Measurements from ENCODE around the gene BEND6.

The BEND6 gene

DNA sequence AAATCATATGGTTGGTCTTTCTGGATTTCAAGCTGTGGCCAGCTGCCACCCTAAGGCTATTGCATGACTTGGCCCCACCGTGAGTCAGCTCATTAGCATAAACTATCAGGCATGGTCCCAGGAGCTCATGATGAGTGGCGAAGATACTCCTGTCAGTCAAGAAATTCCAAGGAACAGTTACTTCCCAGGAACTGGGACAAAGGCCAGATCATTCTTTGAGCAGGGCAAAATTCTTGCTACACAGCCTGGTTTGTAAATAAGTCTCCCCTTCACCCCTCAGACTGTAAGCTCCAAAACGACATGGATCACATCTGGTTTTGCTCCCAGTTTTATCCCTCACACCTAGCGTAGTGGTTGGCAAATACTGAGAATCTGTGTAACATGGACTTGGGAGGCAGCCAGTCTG, 58.6 kb downstream of the BEND6 start:
- H3K18ac ChIP-seq (ENCODE audit: low read length) = no peak overlapping the region
- no peaks in the 10 kb centered on the region for H3K79me2 ChIP-seq (ENCODE audit: control insufficient read depth, insufficient read depth, low read length)
- H3K4ac ChIP-seq (ENCODE audit: low read depth, low read length) = no peak overlapping the region
- no peak overlapping the region for H2BK5ac ChIP-seq (ENCODE audit: low read length)
- no CpG with 5 or more reads among the region's 4 CpGs for WGBS (ENCODE audit: extremely low coverage, insufficient coverage, low lambda C conversion rate)
- no peak overlapping the region for H3K56ac ChIP-seq (ENCODE audit: low read length)
- H3K27ac ChIP-seq (ENCODE audit: low read depth, low read length) = no peak overlapping the region
- no peak overlapping the region for H4K8ac ChIP-seq (ENCODE audit: low read depth, low read length)
- H3K4me3 ChIP-seq (ENCODE audit: low read length) = no peak overlapping the region
- H3K4me2 ChIP-seq (ENCODE audit: low read length) = no peak overlapping the region
- DNase-seq = no peak
- no peak overlapping the region for H3K23ac ChIP-seq (ENCODE audit: low read length)
- H3K4me1 ChIP-seq (ENCODE audit: control insufficient read depth, low read depth, low read length) = no peaks in the 10 kb centered on the region
- no peak overlapping the region for H2BK120ac ChIP-seq (ENCODE audit: low read depth, low read length)
- no peak overlapping the region for H2BK15ac ChIP-seq (replicated peaks; ENCODE audit: low read depth)
- no peak overlapping the region for H4K5ac ChIP-seq (ENCODE audit: low read length)
- no peaks in the 10 kb centered on the region for H3K79me1 ChIP-seq (ENCODE audit: low read length)
- no peak overlapping the region for H3K9ac ChIP-seq (ENCODE audit: low read length)
- no peak overlapping the region for H2AK5ac ChIP-seq (ENCODE audit: low read length)
- no peaks in the 10 kb centered on the region for H3K36me3 ChIP-seq (ENCODE audit: control insufficient read depth, insufficient read depth, low read length)
- no peaks in the 10 kb centered on the region for H3K27me3 ChIP-seq (ENCODE audit: insufficient read depth, low read length, poor library complexity)

- H4K5ac ChIP-seq (ENCODE audit: low read length) = no peak overlapping the region
- H4K8ac ChIP-seq (ENCODE audit: low read depth, low read length) = no peak overlapping the region
- H3K18ac ChIP-seq (ENCODE audit: low read length) = no peak overlapping the region
- H3K27ac ChIP-seq (ENCODE audit: low read depth, low read length) = no peak overlapping the region
- H3K4me3 ChIP-seq (ENCODE audit: low read length) = no peak overlapping the region
- H2BK15ac ChIP-seq (replicated peaks; ENCODE audit: low read depth) = no peak overlapping the region
- no peaks in the 10 kb centered on the region for H3K4me1 ChIP-seq (ENCODE audit: control insufficient read depth, low read depth, low read length)
- no peak overlapping the region for H3K23ac ChIP-seq (ENCODE audit: low read length)
- no peak overlapping the region for H3K9ac ChIP-seq (ENCODE audit: low read length)
- H3K27me3 ChIP-seq (ENCODE audit: insufficient read depth, low read length, poor library complexity) = no peaks in the 10 kb centered on the region
- H2BK5ac ChIP-seq (ENCODE audit: low read length) = no peak overlapping the region
- no peaks in the 10 kb centered on the region for H3K79me2 ChIP-seq (ENCODE audit: control insufficient read depth, insufficient read depth, low read length)
- no peak overlapping the region for H3K56ac ChIP-seq (ENCODE audit: low read length)
- H3K36me3 ChIP-seq (ENCODE audit: control insufficient read depth, insufficient read depth, low read length) = no peaks in the 10 kb centered on the region
- H2BK120ac ChIP-seq (ENCODE audit: low read depth, low read length) = no peak overlapping the region
- no peak for DNase-seq
- H3K79me1 ChIP-seq (ENCODE audit: low read length) = no peaks in the 10 kb centered on the region
- H3K4ac ChIP-seq (ENCODE audit: low read depth, low read length) = no peak overlapping the region
- no CpG with 5 or more reads among the region's 3 CpGs for WGBS (ENCODE audit: extremely low coverage, insufficient coverage, low lambda C conversion rate)
- no peak overlapping the region for H3K4me2 ChIP-seq (ENCODE audit: low read length)
- H2AK5ac ChIP-seq (ENCODE audit: low read length) = no peak overlapping the region
These were observed 62.2 kb downstream of the BEND6 start for GRCh38 chr6:57017069-57017468.

DNA sequence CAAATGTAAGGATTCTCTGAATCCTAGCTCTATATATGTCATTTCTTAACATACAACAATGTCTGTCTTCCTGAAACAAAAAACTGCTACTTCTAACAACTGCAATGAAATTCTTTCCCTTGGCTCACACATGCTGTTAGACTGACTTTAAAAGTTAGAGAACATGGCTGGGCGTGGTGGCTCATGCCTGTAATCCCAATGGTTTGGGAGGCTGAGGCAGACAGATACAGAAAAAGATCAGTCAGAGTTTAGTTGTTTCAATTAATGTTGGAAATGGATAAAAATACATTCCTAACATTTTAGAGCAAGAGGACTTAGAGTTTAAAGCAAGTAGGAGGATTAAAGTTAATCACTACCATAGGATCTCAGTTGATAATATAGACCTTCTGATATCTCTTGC, 62.9 kb downstream of the BEND6 start:
- no peak for DNase-seq
- Histone ChIP-seq H3K4ac (ENCODE audit: low read depth, low read length) (no peak overlapping the region), H3K36me3 (ENCODE audit: control insufficient read depth, insufficient read depth, low read length) (no peaks in the 10 kb centered on the region), H3K18ac (ENCODE audit: low read length) (no peak overlapping the region), H3K79me1 (ENCODE audit: low read length) (no peaks in the 10 kb centered on the region), H2BK120ac (ENCODE audit: low read depth, low read length) (no peak overlapping the region), H3K9ac (ENCODE audit: low read length) (no peak overlapping the region), H3K4me1 (ENCODE audit: control insufficient read depth, low read depth, low read length) (no peaks in the 10 kb centered on the region), H3K27me3 (ENCODE audit: insufficient read depth, low read length, poor library complexity) (no peaks in the 10 kb centered on the region), H3K4me2 (ENCODE audit: low read length) (no peak overlapping the region), H4K5ac (ENCODE audit: low read length) (no peak overlapping the region), H3K56ac (ENCODE audit: low read length) (no peak overlapping the region), H2BK15ac (replicated peaks; ENCODE audit: low read depth) (no peak overlapping the region), H2BK5ac (ENCODE audit: low read length) (no peak overlapping the region), H3K4me3 (ENCODE audit: low read length) (no peak overlapping the region), H3K23ac (ENCODE audit: low read length) (no peak overlapping the region), H2AK5ac (ENCODE audit: low read length) (no peak overlapping the region), H4K8ac (ENCODE audit: low read depth, low read length) (no peak overlapping the region), H3K27ac (ENCODE audit: low read depth, low read length) (no peak overlapping the region), H3K79me2 (ENCODE audit: control insufficient read depth, insufficient read depth, low read length) (no peaks in the 10 kb centered on the region)
- WGBS (ENCODE audit: extremely low coverage, insufficient coverage, low lambda C conversion rate) = no CpG with 5 or more reads among the region's 1 CpG

- Histone ChIP-seq H3K23ac (ENCODE audit: low read length) (no peak overlapping the region), H3K4me2 (ENCODE audit: low read length) (no peak overlapping the region), H3K56ac (ENCODE audit: low read length) (no peak overlapping the region), H3K9ac (ENCODE audit: low read length) (no peak overlapping the region), H2BK120ac (ENCODE audit: low read depth, low read length) (no peak overlapping the region), H3K79me2 (ENCODE audit: control insufficient read depth, insufficient read depth, low read length) (no peaks in the 10 kb centered on the region), H2BK5ac (ENCODE audit: low read length) (no peak overlapping the region), H2BK15ac (replicated peaks; ENCODE audit: low read depth) (no peak overlapping the region), H3K4me3 (ENCODE audit: low read length) (no peak overlapping the region), H3K27me3 (ENCODE audit: insufficient read depth, low read length, poor library complexity) (no peaks in the 10 kb centered on the region), H3K36me3 (ENCODE audit: control insufficient read depth, insufficient read depth, low read length) (no peaks in the 10 kb centered on the region), H2AK5ac (ENCODE audit: low read length) (no peak overlapping the region), H3K27ac (ENCODE audit: low read depth, low read length) (no peak overlapping the region), H4K5ac (ENCODE audit: low read length) (no peak overlapping the region), H3K4me1 (ENCODE audit: control insufficient read depth, low read depth, low read length) (no peaks in the 10 kb centered on the region), H4K8ac (ENCODE audit: low read depth, low read length) (no peak overlapping the region), H3K79me1 (ENCODE audit: low read length) (no peaks in the 10 kb centered on the region), H3K4ac (ENCODE audit: low read depth, low read length) (no peak overlapping the region), H3K18ac (ENCODE audit: low read length) (no peak overlapping the region)
- no peak for DNase-seq
- WGBS (ENCODE audit: extremely low coverage, insufficient coverage, low lambda C conversion rate) = no CpG with 5 or more reads among the region's 4 CpGs
These were observed 64.5 kb downstream of the BEND6 start for GRCh38 chr6:57019434-57019833.

GRCh38 chr6:57021086-57021720, 66.3 kb downstream of the BEND6 start:
- H3K27ac ChIP-seq (ENCODE audit: low read depth, low read length) = no peak overlapping the region
- H3K56ac ChIP-seq (ENCODE audit: low read length) = no peak overlapping the region
- WGBS (ENCODE audit: extremely low coverage, insufficient coverage, low lambda C conversion rate) = no CpG with 5 or more reads among the region's 1 CpG

GRCh38 chr6:57024321-57024720, 69.4 kb downstream of the BEND6 start:
- Histone ChIP-seq H3K36me3 (ENCODE audit: control insufficient read depth, insufficient read depth, low read length) (no peaks in the 10 kb centered on the region), H3K27me3 (ENCODE audit: insufficient read depth, low read length, poor library complexity) (no peaks in the 10 kb centered on the region), H4K8ac (ENCODE audit: low read depth, low read length) (no peak overlapping the region), H3K79me2 (ENCODE audit: control insufficient read depth, insufficient read depth, low read length) (no peaks in the 10 kb centered on the region), H3K27ac (ENCODE audit: low read depth, low read length) (no peak overlapping the region), H2AK5ac (ENCODE audit: low read length) (no peak overlapping the region), H2BK120ac (ENCODE audit: low read depth, low read length) (no peak overlapping the region), H3K9ac (ENCODE audit: low read length) (no peak overlapping the region), H4K5ac (ENCODE audit: low read length) (no peak overlapping the region), H3K4me3 (ENCODE audit: low read length) (no peak overlapping the region), H3K79me1 (ENCODE audit: low read length) (no peaks in the 10 kb centered on the region), H2BK5ac (ENCODE audit: low read length) (no peak overlapping the region), H3K23ac (ENCODE audit: low read length) (no peak overlapping the region), H3K56ac (ENCODE audit: low read length) (no peak overlapping the region), H2BK15ac (replicated peaks; ENCODE audit: low read depth) (no peak overlapping the region), H3K4me1 (ENCODE audit: control insufficient read depth, low read depth, low read length) (no peaks in the 10 kb centered on the region), H3K4me2 (ENCODE audit: low read length) (no peak overlapping the region), H3K18ac (ENCODE audit: low read length) (no peak overlapping the region), H3K4ac (ENCODE audit: low read depth, low read length) (no peak overlapping the region)
- DNase-seq = no peak
- no CpG with 5 or more reads among the region's 2 CpGs for WGBS (ENCODE audit: extremely low coverage, insufficient coverage, low lambda C conversion rate)

More at GRCh38 chr6:57021086-57021720, 66.3 kb downstream of the BEND6 start:
- Histone ChIP-seq H3K79me1 (ENCODE audit: low read length) (no peaks in the 10 kb centered on the region), H4K5ac (ENCODE audit: low read length) (no peak overlapping the region), H2AK5ac (ENCODE audit: low read length) (no peak overlapping the region), H3K36me3 (ENCODE audit: control insufficient read depth, insufficient read depth, low read length) (no peaks in the 10 kb centered on the region), H3K4me2 (ENCODE audit: low read length) (no peak overlapping the region), H3K79me2 (ENCODE audit: control insufficient read depth, insufficient read depth, low read length) (no peaks in the 10 kb centered on the region), H2BK120ac (ENCODE audit: low read depth, low read length) (no peak overlapping the region), H3K4ac (ENCODE audit: low read depth, low read length) (no peak overlapping the region), H3K23ac (ENCODE audit: low read length) (no peak overlapping the region), H4K8ac (ENCODE audit: low read depth, low read length) (no peak overlapping the region), H3K4me1 (ENCODE audit: control insufficient read depth, low read depth, low read length) (no peaks in the 10 kb centered on the region), H2BK5ac (ENCODE audit: low read length) (no peak overlapping the region), H3K18ac (ENCODE audit: low read length) (no peak overlapping the region), H3K4me3 (ENCODE audit: low read length) (no peak overlapping the region), H2BK15ac (replicated peaks; ENCODE audit: low read depth) (no peak overlapping the region), H3K27me3 (ENCODE audit: insufficient read depth, low read length, poor library complexity) (no peaks in the 10 kb centered on the region), H3K9ac (ENCODE audit: low read length) (no peak overlapping the region)
- peak; percentile 68 for DNase-seq
